Stomach (tissue), 4 donors: Measurements from ENCODE around the gene CMTM2.

Source experiments
- CTCF ChIP-seq, 7 experiments: fragments of 450-650 bp in 4 of 7; fragments of 200-600 bp in 3 of 7; sonication (generic) in 3 of 7; IDR thresholded peaks; one replicate each; pipeline ENCODE4 v1.5.1; 2016 to 2019; ENCODE audit warnings: antibody characterized with exemption in 7 of 7, control low read depth in 2 of 7, mild to moderate bottlenecking in 1 of 7
- EP300 ChIP-seq: sonication (generic); formaldehyde crosslinking; IDR thresholded peaks from one replicate; pipeline ENCODE4 v1.6.1; 2017; ENCODE audit warnings: antibody characterized with exemption
- POLR2A ChIP-seq, 4 donors: fragments of 450-650 bp; IDR thresholded peaks; one replicate each; pipeline ENCODE4 v1.6.1; 2016; ENCODE audit warnings: antibody characterized with exemption in 4 of 4, control low read depth in 2 of 4, mild to moderate bottlenecking in 1 of 4, moderate library complexity in 1 of 4

DNA sequence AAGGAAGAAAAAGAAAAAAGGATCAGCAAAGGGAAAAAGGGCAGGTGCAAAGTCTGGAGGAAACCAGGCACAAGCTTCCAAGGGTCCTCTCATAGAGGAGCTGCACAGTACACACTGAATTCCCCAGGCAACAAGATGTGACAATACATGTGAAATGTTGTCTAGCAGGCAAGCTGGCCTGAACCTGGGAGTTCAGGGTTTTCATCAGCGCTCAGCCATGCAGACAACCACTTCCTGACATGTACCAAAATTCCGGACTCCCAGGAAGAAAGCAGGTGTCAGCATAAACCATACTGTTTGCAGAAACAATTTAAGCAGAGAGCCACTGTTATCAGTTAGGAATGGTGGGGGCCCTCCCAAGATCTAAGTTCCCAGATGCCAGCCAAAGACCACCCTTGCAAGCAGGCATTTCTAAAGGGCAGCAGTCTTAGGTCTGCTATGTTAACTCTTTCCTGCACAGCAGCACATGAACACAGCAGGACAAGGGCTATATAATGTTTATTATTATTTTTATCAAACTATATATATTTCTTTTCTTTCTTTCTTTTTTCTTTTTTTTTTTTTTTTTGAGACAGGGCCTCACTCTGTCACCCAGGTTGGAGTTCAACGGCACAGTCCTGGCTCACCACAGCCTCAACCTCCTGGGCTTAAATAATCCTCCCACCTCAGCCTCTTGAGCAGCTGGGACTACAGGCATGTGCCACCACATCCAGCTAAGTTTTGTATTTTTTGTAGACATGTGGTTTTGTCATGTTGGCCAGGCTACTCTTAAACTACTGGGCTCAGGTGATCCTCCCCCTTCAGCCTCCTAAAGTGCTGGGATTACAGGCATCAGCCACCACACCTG is 39.4 kb upstream of the CMTM2 start:
- TF ChIP-seq POLR2A (IDR thresholded peaks at IDR 0.05) (no peak), CTCF (IDR thresholded peaks at IDR 0.05) (no peak), EP300 (no peak)
